SK-N-SH (cell line): ENCODE results near the gene ATP13A4. TPM values are rescaled to one million over a fixed set of nuclear protein-coding genes. Genes with fewer than 3 reads are reported as not detected.

Experiments used
- CTCF ChIA-PET: fragments of 300-600, 350-600 bp; formaldehyde crosslinking; extraction: SDS; loops from one replicate; lab custom pipeline; 2021; lab: Yijun Ruan, JAX
- POLR2A ChIA-PET: fragments of 350-600 bp; sonication (Branson Sonifier 250); formaldehyde crosslinking; extraction: SDS; loops from one replicate; lab custom pipeline; 2020; ENCODE audit warnings: antibody characterized with exemption, inconsistent platforms; lab: Yijun Ruan, JAX
- DNase-seq: peaks from one replicate; pipeline ENCODE4 v3.0.0; 2012
- H2AFZ ChIP-seq: fragments of 200-600 bp; sonication (generic); 2 replicates; pipeline ENCODE4 v1.8.1; 2016; ENCODE audit warnings: antibody characterized with exemption, mild to moderate bottlenecking, low read depth
- H3F3A ChIP-seq: fragments of 200-600 bp; sonication (generic); replicated peaks from 2 replicates; pipeline ENCODE3; 2016; ENCODE audit warnings: antibody characterized with exemption, mild to moderate bottlenecking; ENCODE audit not compliant: insufficient read depth
- H3K27ac ChIP-seq, 2 experiments: fragments of 200-500 bp in 1 of 2; fragments of 200-600 bp in 1 of 2; sonication (Bioruptor generic) in 1 of 2; sonication (generic), shearing (Covaris generic) in 1 of 2; 2 replicates each; pipeline versions ENCODE4 v1.5.1 to v1.6.1; 2014 to 2016; ENCODE audit warnings: low read depth in 2 of 2, inconsistent platforms in 1 of 2, low read length in 1 of 2, mild to moderate bottlenecking in 1 of 2, mixed read lengths in 1 of 2
- H3K27me3 ChIP-seq: fragments of 200-600 bp; sonication (generic), shearing (Covaris generic); 2 replicates; pipeline ENCODE4 v1.6.1; 2016; ENCODE audit warnings: mixed run types; ENCODE audit not compliant: insufficient read depth
- H3K36me3 ChIP-seq, 2 experiments: fragments of 200-500 bp in 1 of 2; fragments of 200-600 bp in 1 of 2; sonication (Bioruptor generic) in 1 of 2; sonication (generic) in 1 of 2; replicated peaks in 1 of 2; 2 replicates each; pipeline versions ENCODE3 to v1.5.1; 2014 to 2016; ENCODE audit warnings: low read length in 1 of 2, mild to moderate bottlenecking in 1 of 2; ENCODE audit not compliant: insufficient read depth in 2 of 2, control insufficient read depth in 1 of 2
- H3K4me1 ChIP-seq, 2 experiments: fragments of 200-500 bp in 1 of 2; fragments of 200-600 bp in 1 of 2; sonication (Bioruptor generic) in 1 of 2; sonication (generic), shearing (Covaris generic) in 1 of 2; 2 replicates each; pipeline versions ENCODE4 v1.5.1 to v1.6.1; 2014 to 2016; ENCODE audit warnings: low read depth in 1 of 2, low read length in 1 of 2, mixed run types in 1 of 2; ENCODE audit not compliant: insufficient read depth in 2 of 2, control insufficient read depth in 1 of 2
- H3K4me2 ChIP-seq: fragments of 200-600 bp; sonication (generic), shearing (Covaris generic); 2 replicates; pipeline ENCODE4 v1.6.1; 2017; ENCODE audit warnings: mixed run types
- H3K4me3 ChIP-seq, 2 experiments: fragments of 200-500 bp in 1 of 2; fragments of 200-600 bp in 1 of 2; sonication (Bioruptor generic) in 1 of 2; sonication (generic), shearing (Covaris generic) in 1 of 2; 2 replicates each; pipeline versions ENCODE4 v1.5.1 to v1.8.1; 2014 to 2016; ENCODE audit warnings: low read depth in 2 of 2, inconsistent platforms in 1 of 2, low read length in 1 of 2, mild to moderate bottlenecking in 1 of 2, mixed read lengths in 1 of 2, moderate library complexity in 1 of 2
- H3K79me2 ChIP-seq: fragments of 200-600 bp; sonication (generic); 2 replicates; pipeline ENCODE4 v1.8.1; 2017; ENCODE audit warnings: mild to moderate bottlenecking; ENCODE audit not compliant: insufficient read depth
- H3K9ac ChIP-seq: fragments of 200-600 bp; sonication (generic); 2 replicates; pipeline ENCODE4 v1.6.1; 2017; ENCODE audit warnings: mixed run types
- H3K9me2 ChIP-seq: fragments of 200-600 bp; sonication (generic); 2 replicates; pipeline ENCODE4 v1.6.1; 2017; ENCODE audit warnings: mixed run types
- H3K9me3 ChIP-seq: fragments of 200-600 bp; sonication (generic); 2 replicates; pipeline ENCODE4 v1.6.1; 2017; ENCODE audit warnings: mixed run types, mild to moderate bottlenecking, moderate library complexity
- H4K20me1 ChIP-seq: fragments of 200-600 bp; sonication (generic); 2 replicates; pipeline ENCODE4 v1.6.1; 2017; ENCODE audit warnings: mild to moderate bottlenecking, mixed run types; ENCODE audit not compliant: insufficient read depth
- CHD2 ChIP-seq: fragments of 150-350 bp; IDR thresholded peaks from 2 replicates; pipeline ENCODE4 v1.6.1; 2018; ENCODE audit warnings: low read length; ENCODE audit not compliant: partially characterized antibody
- FOSL2 ChIP-seq: IDR thresholded peaks from 2 replicates; pipeline ENCODE4 v1.4.0; 2012; ENCODE audit warnings: low read depth, mild to moderate bottlenecking, moderate library complexity, borderline replicate concordance
- GATA2 ChIP-seq: sonication (generic); formaldehyde crosslinking; IDR thresholded peaks from 2 replicates; pipeline ENCODE4 v1.5.0; 2020; ENCODE audit warnings: mild to moderate bottlenecking, missing genetic modification reagents
- JUND ChIP-seq: IDR thresholded peaks from 2 replicates; pipeline ENCODE4 v1.4.0; 2012
- MAX ChIP-seq: IDR thresholded peaks from 2 replicates; pipeline ENCODE4 v1.4.0; 2012; ENCODE audit warnings: low read depth
- MXI1 ChIP-seq: IDR thresholded peaks from 2 replicates; pipeline ENCODE4 v1.6.1; 2012; ENCODE audit warnings: mild to moderate bottlenecking, low read depth, low read length, improper control_type of control experiment
- NFIC ChIP-seq: IDR thresholded peaks from 2 replicates; pipeline ENCODE4 v1.4.0; 2012; ENCODE audit warnings: borderline replicate concordance
- PBX3 ChIP-seq: IDR thresholded peaks from 2 replicates; pipeline ENCODE4; 2012
- POLR2AphosphoS5 ChIP-seq: IDR thresholded peaks from 2 replicates; pipeline ENCODE4 v1.6.1; 2012; ENCODE audit warnings: low read depth, low read length
- RCOR1 ChIP-seq: fragments of 150-350 bp; IDR thresholded peaks from 2 replicates; pipeline ENCODE4 v1.6.1; 2017; ENCODE audit warnings: antibody characterized with exemption, low read length
- REST ChIP-seq: IDR thresholded peaks from 2 replicates; pipeline ENCODE4 v1.6.1; 2012; ENCODE audit warnings: mild to moderate bottlenecking, low read depth, low read length, moderate library complexity
- RXRA ChIP-seq: IDR thresholded peaks from 2 replicates; pipeline ENCODE4 v1.4.0; 2012; ENCODE audit warnings: low read depth, mild to moderate bottlenecking, borderline replicate concordance
- TCF12 ChIP-seq: IDR thresholded peaks from 2 replicates; pipeline ENCODE4 v1.4.0; 2012
- TEAD4 ChIP-seq: IDR thresholded peaks from 2 replicates; pipeline ENCODE4 v1.4.0; 2012; ENCODE audit warnings: mild to moderate bottlenecking, borderline replicate concordance; ENCODE audit not compliant: insufficient read depth
- YY1 ChIP-seq: IDR thresholded peaks from 2 replicates; pipeline ENCODE4 v1.4.0; 2012; ENCODE audit warnings: low read depth, mild to moderate bottlenecking
- ZBTB33 ChIP-seq: IDR thresholded peaks from 2 replicates; pipeline ENCODE4 v1.4.0; 2012; ENCODE audit warnings: low read depth, borderline replicate concordance
- WGBS: methylation state at CpG from one replicate; pipeline ENCODE4 v1.1.6; 2017; ENCODE audit warnings: low lambda C conversion rate; 5-methylcytosine and 5-hydroxymethylcytosine counted together
- polyA plus RNA-seq, 3 experiments: library from polyadenylated mRNA; depleted of rRNA; stranded (reverse); fragments of >200 nt; gene quantifications; 2 replicates each; pipeline ENCODE4 v1.2.3, GENCODE V29; 2012

The ATP13A4 gene
- 0.02 and 0.03 TPM in 2 replicates for polyA plus RNA-seq (2012; rRNA removed)
- 0.03 and 0.05 TPM in 2 replicates for polyA plus RNA-seq (2012; cell fraction: cytosol; rRNA removed)
- 0.11 and 0.29 TPM in 2 replicates for polyA plus RNA-seq (2012; cell fraction: nucleus; rRNA removed)

GRCh38 chr3:193554811-193555210 is at the start of gene ATP13A4:
Gene ATP13A4, minus strand, starts transcription at chr3:193554895. Its CDS starts 96 bp downstream, at chr3:193554799.
- no peak within 1 kb of the TSS for H3K4me2 ChIP-seq
- no peaks in the 10 kb centered on the region for H3K36me3 ChIP-seq
- H3K9me3 ChIP-seq: no peaks in the 10 kb centered on the region
- no peak for DNase-seq
- TF ChIP-seq FOSL2: no peak
- H3K79me2 ChIP-seq: no peaks in the 10 kb centered on the region
- no peak within 1 kb of the TSS for H2AFZ ChIP-seq
- no peaks in the 10 kb centered on the region for H3K4me1 ChIP-seq
- ChIA-PET POLR2A (no interaction called here), CTCF (no interaction called here)
- no peak within 1 kb of the TSS for H3K4me3 ChIP-seq
- H3K9ac ChIP-seq: no peak within 1 kb of the TSS
- H3K27me3 ChIP-seq: no peaks in the 10 kb centered on the region; the same call in 1 of the 2 replicates
- H3K9me2 ChIP-seq: no peaks in the 10 kb centered on the region
- no peak within 1 kb of the TSS for H3K27ac ChIP-seq
- no peaks in the 10 kb centered on the region for H4K20me1 ChIP-seq
- 43% methylated on average over 8 of the region's 9 CpGs for WGBS
- no peaks in the 10 kb centered on the region for H3F3A ChIP-seq

GRCh38 chr3:193599393-193599792 is 44.7 kb upstream of the ATP13A4 start:
- H3K4me1 ChIP-seq: peaks cover 2 to 12% of the 10 kb centered on the region in 2 experiments; a peak in 3 of 4 replicates
- no peak for DNase-seq
- no peaks in the 10 kb centered on the region for H3K9me3 ChIP-seq
- H3K79me2 ChIP-seq: peaks cover 100% of the 10 kb centered on the region
- no peaks in the 10 kb centered on the region for H3K9me2 ChIP-seq
- H3K4me2 ChIP-seq: no peak overlapping the region
- H2AFZ ChIP-seq: no peak overlapping the region
- 95% methylated on average over 1 of the region's 1 CpG for WGBS
- H3K4me3 ChIP-seq: no peak overlapping the region
- H4K20me1 ChIP-seq: peaks cover 16% of the 10 kb centered on the region
- no peak for TF ChIP-seq JUND
- TF ChIP-seq GATA2 (CRISPR knock-in tag): no peak
- TF ChIP-seq CHD2: no peak
- TF ChIP-seq RXRA: no peak
- TF ChIP-seq MXI1: no peak
- TF ChIP-seq ZBTB33: no peak
- TF ChIP-seq POLR2AphosphoS5: no peak
- TF ChIP-seq PBX3: no peak
- no peak for TF ChIP-seq YY1
- TF ChIP-seq TCF12: no peak
- TF ChIP-seq RCOR1: no peak
- no peak for TF ChIP-seq REST
- no peak for TF ChIP-seq MAX
- TF ChIP-seq TEAD4: no peak
- no peak for TF ChIP-seq NFIC
- peaks cover 10 to 39% of the 10 kb centered on the region in 2 experiments for H3K36me3 ChIP-seq
- H3K27ac ChIP-seq: no peak overlapping the region
- POLR2A ChIA-PET: no interaction called here
- H3K27me3 ChIP-seq: no peaks in the 10 kb centered on the region
- CTCF ChIA-PET: no interaction called here
- no peaks in the 10 kb centered on the region for H3F3A ChIP-seq
- H3K9ac ChIP-seq: no peak overlapping the region
